ENCODE measurements around the gene RAB40B.

DNA sequence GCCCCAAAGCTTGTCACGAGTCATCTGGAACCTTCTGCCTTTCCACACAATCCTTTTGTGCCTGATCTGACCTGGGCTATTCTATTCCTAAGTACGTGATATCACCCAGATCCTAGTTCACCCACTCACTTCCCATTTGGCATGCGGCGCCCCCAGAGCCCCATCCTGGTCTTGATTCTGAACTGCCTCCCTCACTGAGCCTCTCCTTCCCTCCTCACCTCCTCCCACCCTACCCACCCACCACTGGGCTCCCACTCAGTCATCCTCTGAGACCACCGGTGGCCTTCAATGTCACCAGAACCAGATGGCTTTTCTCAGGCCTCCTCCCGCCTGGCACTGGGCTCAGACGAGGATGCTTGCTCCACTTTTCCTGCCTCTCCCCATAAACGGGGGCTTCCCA is 68.8 kb downstream of the RAB40B start:
- no peak for TF ChIP-seq POLR2A (IDR thresholded peaks at IDR 0.05)
- TF ChIP-seq, protein P1, sequence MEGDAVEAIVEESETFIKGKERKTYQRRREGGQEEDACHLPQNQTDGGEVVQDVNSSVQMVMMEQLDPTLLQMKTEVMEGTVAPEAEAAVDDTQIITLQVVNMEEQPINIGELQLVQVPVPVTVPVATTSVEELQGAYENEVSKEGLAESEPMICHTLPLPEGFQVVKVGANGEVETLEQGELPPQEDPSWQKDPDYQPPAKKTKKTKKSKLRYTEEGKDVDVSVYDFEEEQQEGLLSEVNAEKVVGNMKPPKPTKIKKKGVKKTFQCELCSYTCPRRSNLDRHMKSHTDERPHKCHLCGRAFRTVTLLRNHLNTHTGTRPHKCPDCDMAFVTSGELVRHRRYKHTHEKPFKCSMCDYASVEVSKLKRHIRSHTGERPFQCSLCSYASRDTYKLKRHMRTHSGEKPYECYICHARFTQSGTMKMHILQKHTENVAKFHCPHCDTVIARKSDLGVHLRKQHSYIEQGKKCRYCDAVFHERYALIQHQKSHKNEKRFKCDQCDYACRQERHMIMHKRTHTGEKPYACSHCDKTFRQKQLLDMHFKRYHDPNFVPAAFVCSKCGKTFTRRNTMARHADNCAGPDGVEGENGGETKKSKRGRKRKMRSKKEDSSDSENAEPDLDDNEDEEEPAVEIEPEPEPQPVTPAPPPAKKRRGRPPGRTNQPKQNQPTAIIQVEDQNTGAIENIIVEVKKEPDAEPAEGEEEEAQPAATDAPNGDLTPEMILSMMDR (IDR thresholded peaks at IDR 0.05): no peak
